Esophagus muscularis mucosa (tissue), 4 donors: ENCODE data around the gene ORM1. TPM values are rescaled to one million over a fixed set of nuclear protein-coding genes. Genes with fewer than 3 reads are reported as not detected.

ENCODE experiments used
- DNase-seq: peaks from one replicate; pipeline ENCODE4 v3.0.0-alpha.2; 2017; ENCODE audit errors: extremely low spot score
- H3K27ac ChIP-seq, 4 donors: fragments of 200-600 bp; sonication (generic); replicated peaks in 1 of 4; 1 replicate in 3 of 4; 2 replicates in 1 of 4; pipeline ENCODE4 v1.5.1; 2016 to 2019; ENCODE audit warnings: mild to moderate bottlenecking in 1 of 4
- H3K27me3 ChIP-seq, 4 donors: fragments of 200-600 bp; sonication (generic); one replicate each; pipeline versions ENCODE4 v1.5.1 to v1.6.0; 2016 to 2019
- H3K36me3 ChIP-seq, 4 donors: fragments of 200-600 bp; sonication (generic); one replicate each; pipeline ENCODE4 v1.5.1; 2016 to 2019
- H3K4me1 ChIP-seq, 4 donors: fragments of 200-600 bp; sonication (generic); one replicate each; pipeline ENCODE4 v1.5.1; 2016 to 2019
- H3K4me3 ChIP-seq, 4 donors: fragments of 200-600 bp; sonication (generic); 1 replicate in 2 of 4; 2 replicates in 2 of 4; pipeline ENCODE4 v1.5.1; 2016 to 2019; ENCODE audit warnings: mild to moderate bottlenecking in 4 of 4, moderate library complexity in 1 of 4
- H3K9me3 ChIP-seq, 4 donors: fragments of 200-600 bp; sonication (generic); 1 replicate in 3 of 4; 2 replicates in 1 of 4; pipeline ENCODE4 v1.5.1; 2016 to 2019
- EP300 ChIP-seq: sonication (generic); formaldehyde crosslinking; IDR thresholded peaks from one replicate; pipeline ENCODE4 v1.6.1; 2017; ENCODE audit warnings: antibody characterized with exemption
- POLR2A ChIP-seq: fragments of 450-650 bp; IDR thresholded peaks from one replicate; pipeline ENCODE4 v1.6.1; 2017; ENCODE audit warnings: antibody characterized with exemption, moderate library complexity, mild to moderate bottlenecking, low read depth
- POLR2AphosphoS5 ChIP-seq, 2 donors: sonication (generic); formaldehyde crosslinking; IDR thresholded peaks; one replicate each; pipeline ENCODE4 v1.6.1; 2017; ENCODE audit warnings: antibody characterized with exemption in 2 of 2
- WGBS: methylation state at CpG from one replicate; pipeline ENCODE4 v1.1.5; 2018; 5-methylcytosine and 5-hydroxymethylcytosine counted together
- intact Hi-C: fragments of 100-400 bp; cut with DNase I; formaldehyde crosslinking; loops from one replicate; pipeline ENCODE4 v1.15.1; 2023
- total RNA-seq, 4 donors: library from RNA; depleted of rRNA; stranded (reverse); fragments of >200 nt; gene quantifications; one replicate each; pipeline versions ENCODE4 v1.1.0 to v1.2.1, GENCODE V29; 2016
- TF ChIP-seq, protein P1 (sequence below), 3 experiments: fragments of 200-600 bp in 2 of 3; fragments of 450-650 bp in 1 of 3; sonication (generic) in 2 of 3; IDR thresholded peaks; one replicate each; pipeline ENCODE4 v1.5.1; 2017 to 2019; ENCODE audit warnings: antibody characterized with exemption in 3 of 3, mild to moderate bottlenecking in 2 of 3, moderate library complexity in 1 of 3

ORM1 gene
- total RNA-seq, 4 donors from 2014 or later: 1.3 TPM; not detected in 3

DNA sequence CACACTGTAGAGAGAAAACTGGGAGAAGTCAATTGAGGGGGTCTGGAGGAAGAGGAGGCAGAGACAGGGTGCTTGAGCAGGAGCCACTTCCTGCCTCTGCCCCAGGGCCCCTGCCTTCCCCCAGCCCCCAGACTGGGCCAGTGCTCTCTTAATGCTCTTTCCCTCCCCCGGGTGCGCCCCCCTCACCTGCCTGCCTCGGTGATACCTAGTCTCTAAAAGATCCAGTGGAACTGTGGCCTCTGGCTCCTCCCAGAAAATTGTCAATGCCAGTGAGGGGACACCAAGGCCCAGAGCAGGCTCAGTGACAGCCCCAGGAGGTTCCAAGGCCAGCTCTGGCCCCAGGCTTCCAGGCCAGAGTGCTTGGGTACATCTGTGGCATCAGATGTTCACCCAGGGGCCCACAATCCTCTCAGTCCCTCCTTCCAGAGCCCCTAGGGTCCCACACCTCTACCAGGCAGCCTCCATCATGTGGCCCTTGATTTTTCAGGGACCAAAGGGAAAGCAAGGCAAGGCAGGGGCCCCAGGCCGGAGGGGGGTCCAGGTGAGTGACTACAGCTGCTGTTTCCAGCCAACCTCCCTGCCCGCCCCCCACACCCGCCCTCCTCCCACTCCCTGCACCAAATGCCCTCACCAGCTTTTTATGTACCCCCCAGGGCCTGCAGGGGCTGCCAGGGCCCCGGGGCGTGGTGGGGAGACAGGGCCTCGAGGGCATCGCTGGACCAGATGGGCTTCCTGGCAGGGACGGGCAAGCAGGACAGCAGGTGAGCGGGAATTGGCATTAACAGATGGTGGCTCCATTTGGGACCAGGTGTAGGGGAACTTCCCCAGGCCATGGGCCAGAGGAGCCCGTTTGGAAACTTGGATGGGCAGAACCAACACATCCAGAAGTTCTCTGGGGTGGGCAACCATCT lies 33.1 kb upstream of the ORM1 start:
- H3K4me3 ChIP-seq: no peak overlapping the region
- WGBS: 95% methylated on average over 11 of the region's 13 CpGs
- DNase-seq: no peak
- H3K27me3 ChIP-seq: peaks cover 0 to 13% (median 0%) of the 10 kb centered on the region in 4 donors
- no peaks in the 10 kb centered on the region for H3K4me1 ChIP-seq
- H3K27ac ChIP-seq: no peak overlapping the region
- H3K36me3 ChIP-seq: peaks cover 0 to 9% (median 4%) of the 10 kb centered on the region in 4 donors
- TF ChIP-seq POLR2A: no peak
- TF ChIP-seq, protein P1, sequence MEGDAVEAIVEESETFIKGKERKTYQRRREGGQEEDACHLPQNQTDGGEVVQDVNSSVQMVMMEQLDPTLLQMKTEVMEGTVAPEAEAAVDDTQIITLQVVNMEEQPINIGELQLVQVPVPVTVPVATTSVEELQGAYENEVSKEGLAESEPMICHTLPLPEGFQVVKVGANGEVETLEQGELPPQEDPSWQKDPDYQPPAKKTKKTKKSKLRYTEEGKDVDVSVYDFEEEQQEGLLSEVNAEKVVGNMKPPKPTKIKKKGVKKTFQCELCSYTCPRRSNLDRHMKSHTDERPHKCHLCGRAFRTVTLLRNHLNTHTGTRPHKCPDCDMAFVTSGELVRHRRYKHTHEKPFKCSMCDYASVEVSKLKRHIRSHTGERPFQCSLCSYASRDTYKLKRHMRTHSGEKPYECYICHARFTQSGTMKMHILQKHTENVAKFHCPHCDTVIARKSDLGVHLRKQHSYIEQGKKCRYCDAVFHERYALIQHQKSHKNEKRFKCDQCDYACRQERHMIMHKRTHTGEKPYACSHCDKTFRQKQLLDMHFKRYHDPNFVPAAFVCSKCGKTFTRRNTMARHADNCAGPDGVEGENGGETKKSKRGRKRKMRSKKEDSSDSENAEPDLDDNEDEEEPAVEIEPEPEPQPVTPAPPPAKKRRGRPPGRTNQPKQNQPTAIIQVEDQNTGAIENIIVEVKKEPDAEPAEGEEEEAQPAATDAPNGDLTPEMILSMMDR (IDR thresholded peaks at IDR 0.05): no peak
- TF ChIP-seq EP300: no peak
- TF ChIP-seq POLR2AphosphoS5 (IDR thresholded peaks at IDR 0.05): no peak
- H3K9me3 ChIP-seq: peaks cover 0 to 5% (median 2%) of the 10 kb centered on the region in 4 donors
- intact Hi-C loops: loop anchor here (2.0 kb wide), 1 partner anchor 181 kb away; no protein-coding TSS in a partner anchor

DNA sequence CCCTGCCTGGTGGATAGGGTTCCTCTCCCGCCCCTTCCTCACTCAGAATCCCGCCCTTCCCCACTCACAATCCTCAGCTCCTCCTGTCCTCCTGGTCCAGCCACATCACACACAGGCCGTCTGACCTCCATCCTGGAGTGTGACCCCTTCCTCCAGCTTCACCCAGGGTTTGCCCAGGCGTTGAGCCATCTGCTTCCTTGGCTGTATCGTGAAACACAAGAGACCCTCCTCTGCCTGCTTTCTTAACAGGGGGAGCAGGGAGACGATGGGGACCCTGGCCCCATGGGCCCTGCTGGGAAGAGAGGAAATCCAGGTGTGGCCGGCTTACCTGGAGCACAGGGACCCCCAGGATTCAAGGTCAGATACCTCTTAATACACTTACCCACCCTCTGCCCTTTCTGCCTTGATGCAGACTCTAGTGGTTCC lies 32.3 kb upstream of the ORM1 start:
- no peak for DNase-seq
- H3K36me3 ChIP-seq: peaks cover 0 to 9% (median 4%) of the 10 kb centered on the region in 4 donors

GRCh38 chr9:114291064-114291474 lies 31.8 kb upstream of the ORM1 start:
- Histone ChIP-seq H3K4me1 (no peaks in the 10 kb centered on the region), H3K9me3 (peaks cover 0 to 15% (median 2%) of the 10 kb centered on the region in 4 donors), H3K27ac (no peak overlapping the region), H3K36me3 (peaks cover 0 to 10% (median 4%) of the 10 kb centered on the region in 4 donors), H3K27me3 (peaks cover 0 to 13% (median 0%) of the 10 kb centered on the region in 4 donors), H3K4me3 (no peak overlapping the region)
- intact Hi-C loops: loop anchor here (1.0 to 2.0 kb wide), 3 partner anchors 136 to 209 kb away; partner anchors contain the start of gene COL27A1
- no peak for DNase-seq
- 16% methylated on average over 12 of the region's 12 CpGs for WGBS
- TF ChIP-seq POLR2AphosphoS5 (IDR thresholded peaks at IDR 0.05) (no peak), POLR2A (no peak)
- TF ChIP-seq, protein P1 (IDR thresholded peaks at IDR 0.05): peak; percentile 86 to 98 (median 92)

More for the DNA sequence above, 32.3 kb upstream of the ORM1 start:
- intact Hi-C loops: loop anchor here (2.0 kb wide), 1 partner anchor 182 kb away; no protein-coding TSS in a partner anchor
- H3K4me1 ChIP-seq: no peaks in the 10 kb centered on the region
- peaks cover 0 to 13% (median 0%) of the 10 kb centered on the region in 4 donors for H3K27me3 ChIP-seq
- H3K4me3 ChIP-seq: no peak overlapping the region
- H3K27ac ChIP-seq: no peak overlapping the region
- peaks cover 0 to 11% (median 2%) of the 10 kb centered on the region in 4 donors for H3K9me3 ChIP-seq
- TF ChIP-seq EP300 (no peak), POLR2AphosphoS5 (IDR thresholded peaks at IDR 0.05) (no peak), POLR2A (no peak)
- TF ChIP-seq, protein P1 (IDR thresholded peaks at IDR 0.05): no peak
- 71% methylated on average over 6 of the region's 7 CpGs for WGBS

DNA sequence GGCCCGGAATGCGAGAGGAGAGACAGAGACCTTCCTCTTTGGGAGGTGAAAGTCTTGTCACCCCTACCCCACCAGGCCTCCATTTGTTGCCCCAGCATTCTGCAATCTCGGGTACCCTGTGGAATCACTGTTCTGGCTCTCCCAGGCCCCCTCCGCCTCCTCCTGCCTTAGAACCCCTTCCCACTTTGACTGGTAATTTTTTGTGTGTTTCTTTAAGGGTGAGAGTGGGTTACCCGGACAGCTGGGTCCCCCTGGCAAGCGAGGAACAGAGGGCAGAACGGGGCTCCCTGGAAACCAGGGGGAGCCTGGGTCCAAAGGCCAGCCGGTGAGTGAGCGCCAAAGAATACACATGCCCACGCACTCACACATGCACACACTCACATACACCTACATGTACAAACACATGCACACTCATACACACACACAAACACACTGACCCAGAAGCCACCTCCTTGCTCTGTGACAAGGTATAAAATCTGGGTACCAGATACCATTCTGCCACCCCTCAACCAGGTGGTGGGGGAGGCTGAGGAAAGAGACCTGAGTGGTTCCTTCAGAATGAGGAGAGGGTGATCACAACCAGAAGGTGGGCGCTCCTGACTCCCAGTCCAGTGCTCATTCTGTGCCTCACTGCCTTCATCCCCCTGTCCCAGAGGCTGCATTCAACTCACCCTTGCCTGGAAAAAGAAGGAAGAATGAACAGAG lies 30.9 kb upstream of the ORM1 start:
- Histone ChIP-seq H3K4me3 (no peak overlapping the region), H3K27me3 (peaks cover 0 to 13% (median 0%) of the 10 kb centered on the region in 4 donors), H3K36me3 (peaks cover 0 to 15% (median 4%) of the 10 kb centered on the region in 4 donors), H3K9me3 (peaks cover 0 to 19% (median 2%) of the 10 kb centered on the region in 4 donors), H3K27ac (no peak overlapping the region), H3K4me1 (no peaks in the 10 kb centered on the region)
- TF ChIP-seq POLR2AphosphoS5 (IDR thresholded peaks at IDR 0.05) (no peak), EP300 (no peak), POLR2A (no peak)
- TF ChIP-seq, protein P1 (IDR thresholded peaks at IDR 0.05): no peak
- no peak for DNase-seq
- intact Hi-C loops: loop anchor here (1.0 to 2.0 kb wide), 3 partner anchors 137 to 210 kb away; partner anchors contain the start of gene COL27A1
- WGBS: 90% methylated on average over 10 of the region's 11 CpGs
